ENCODE measurements around the gene CRYZL1.
A peak's percentile ranks its signal among the peaks of the same experiment; 100 is the strongest.
"Not testable (repeated sequence)": the region's sequence is repeated elsewhere in the genome, so short reads cannot be mapped to it uniquely, and the experiment has no call there.

Gene CRYZL1

DNA sequence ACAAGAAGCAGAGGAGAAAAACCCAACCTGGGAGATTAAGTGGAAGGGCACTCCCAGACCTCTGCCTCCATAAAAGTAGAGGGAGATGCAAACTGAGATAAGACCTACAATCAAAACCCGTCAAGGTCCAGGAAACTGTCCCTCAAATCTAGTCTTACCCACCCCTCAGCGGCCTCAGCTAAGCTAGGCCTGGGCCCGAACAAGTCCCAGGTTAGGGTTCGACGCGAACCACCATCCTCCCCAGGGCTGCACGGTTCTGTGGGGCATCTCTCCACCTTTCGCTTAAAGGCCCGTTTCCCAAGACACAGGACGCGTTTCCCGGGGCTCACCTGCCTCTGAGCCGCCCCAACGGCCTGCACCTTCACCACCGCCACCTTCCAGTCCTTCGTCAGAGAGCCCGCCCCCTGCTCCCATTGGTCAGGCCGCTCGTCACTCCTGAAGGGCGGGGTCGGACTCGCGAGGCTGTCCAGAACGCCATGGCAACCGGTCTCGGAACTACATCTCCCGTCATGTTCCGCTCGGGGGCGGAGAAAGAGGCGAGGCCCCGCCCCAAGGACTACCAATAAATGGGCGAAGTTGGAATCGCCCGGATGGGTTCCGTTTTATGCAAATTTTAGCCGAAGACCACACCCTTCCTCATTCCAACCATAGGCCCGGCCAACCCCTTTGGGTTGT is at the start of gene CRYZL1:
Gene CRYZL1, minus strand, starts transcription at position 390 of the 675 bp plus-strand sequence. CDS start 10,190 bp downstream, outside the sequence.
- peak; percentile 100 for DNase-seq

DNA sequence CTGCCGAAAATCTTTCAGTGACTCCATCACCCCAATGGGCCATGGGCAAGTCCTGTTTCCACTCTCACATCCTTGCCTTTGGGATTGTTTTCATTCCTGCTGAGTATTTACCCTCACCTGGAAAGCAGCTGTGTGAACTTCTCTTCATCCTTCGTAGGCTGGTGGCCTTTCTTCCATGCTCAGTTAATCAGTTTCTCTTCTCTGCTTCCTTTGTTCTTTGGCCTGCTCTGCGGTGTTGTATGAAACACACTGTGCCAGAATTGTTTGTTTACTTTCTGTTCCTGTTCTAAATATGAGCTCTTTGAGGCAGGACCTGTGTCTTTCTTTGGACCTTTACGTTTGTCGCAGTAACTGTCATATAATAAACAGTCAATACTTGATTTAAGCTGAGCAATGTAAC is 49.3 kb upstream of the CRYZL1 start:
- DNase-seq = no peak

DNA sequence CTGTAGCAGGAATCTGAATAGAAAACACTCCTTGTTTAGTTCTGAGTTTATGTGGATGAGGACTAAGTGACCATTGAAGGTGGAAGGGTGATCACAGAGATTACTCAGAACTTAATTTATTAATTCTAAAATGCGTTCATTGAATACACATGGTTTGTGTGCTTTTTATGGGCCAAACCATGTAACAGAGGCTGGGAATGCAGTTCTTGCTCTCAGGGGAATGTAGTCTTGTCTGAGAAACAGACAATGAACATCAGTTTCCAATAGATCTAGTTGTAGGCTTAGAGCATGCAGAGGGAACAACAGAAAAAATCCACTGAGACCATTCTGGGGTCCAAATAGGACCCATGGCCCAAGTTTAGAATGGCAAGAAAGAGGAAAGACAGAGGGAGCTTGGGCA is 46.8 kb upstream of the CRYZL1 start:
- no peak for DNase-seq

DNA sequence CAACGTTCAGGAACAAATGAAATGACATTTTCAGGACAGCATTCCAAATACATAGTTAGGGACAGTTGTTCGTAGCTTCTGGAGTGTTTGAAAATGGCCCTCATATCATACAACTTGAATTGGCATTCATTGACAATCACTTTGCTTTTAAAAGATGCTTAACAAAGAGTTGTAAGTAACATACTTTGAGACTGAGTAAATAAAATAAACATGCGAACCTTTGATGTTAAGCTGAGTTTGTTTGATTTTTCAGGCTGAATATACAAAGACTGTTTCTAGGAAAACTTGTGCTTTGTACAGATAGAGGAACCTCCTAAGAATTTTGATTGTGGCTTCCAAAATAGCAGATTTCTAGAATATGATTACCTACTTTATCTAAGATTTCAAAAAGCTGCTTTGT is 46.1 kb upstream of the CRYZL1 start:
- no peak for DNase-seq

DNA sequence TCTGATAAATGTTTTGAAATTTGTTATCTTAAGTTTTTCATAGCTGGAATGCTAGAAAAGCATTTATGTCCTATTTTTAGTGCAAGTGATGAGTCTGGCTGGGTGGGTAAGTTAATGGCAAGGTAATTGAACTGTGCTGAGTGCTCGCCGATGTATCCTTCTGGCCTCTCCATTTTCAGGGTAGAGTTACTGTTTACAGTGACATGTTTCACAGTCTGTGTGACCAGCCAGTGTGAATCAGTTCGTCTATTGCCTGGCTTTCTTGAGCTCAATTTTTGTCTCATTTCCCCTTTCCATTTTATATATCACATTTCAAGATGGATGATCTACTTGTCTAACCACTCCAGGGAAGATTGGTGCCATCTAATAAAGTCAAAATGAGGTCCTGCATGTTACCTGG is 44.8 kb upstream of the CRYZL1 start:
- peak in 2 of 3 experiments; percentile 41 to 67 for DNase-seq

DNA sequence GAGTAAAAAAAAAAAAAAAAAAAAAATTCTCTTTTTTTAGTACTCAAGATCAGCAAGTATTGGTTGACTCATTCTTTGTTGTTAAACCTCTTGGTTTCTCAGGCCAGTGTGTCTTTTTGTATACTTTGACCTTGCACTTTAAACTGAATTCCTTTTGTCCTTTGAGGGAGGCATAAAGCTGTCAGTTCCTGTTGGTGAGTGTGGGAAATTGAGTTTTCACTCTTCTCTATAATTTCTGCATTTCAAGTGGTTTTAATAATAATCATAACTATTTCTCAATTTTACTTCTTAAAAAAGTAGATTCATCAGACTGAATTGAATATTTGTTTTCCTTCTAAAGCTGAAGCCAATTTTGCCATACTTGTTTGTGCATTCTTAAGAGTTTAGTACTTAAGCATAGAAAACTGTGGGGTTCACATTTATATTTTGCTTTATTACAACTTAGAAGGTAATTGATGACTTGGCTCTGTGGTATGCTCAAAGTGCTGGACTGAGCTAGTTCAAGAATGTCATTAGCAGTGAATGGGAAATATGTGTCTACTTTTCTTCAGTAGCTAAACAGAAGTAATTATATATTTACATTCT is 44.2 kb upstream of the CRYZL1 start:
- DNase-seq = no peak

DNA sequence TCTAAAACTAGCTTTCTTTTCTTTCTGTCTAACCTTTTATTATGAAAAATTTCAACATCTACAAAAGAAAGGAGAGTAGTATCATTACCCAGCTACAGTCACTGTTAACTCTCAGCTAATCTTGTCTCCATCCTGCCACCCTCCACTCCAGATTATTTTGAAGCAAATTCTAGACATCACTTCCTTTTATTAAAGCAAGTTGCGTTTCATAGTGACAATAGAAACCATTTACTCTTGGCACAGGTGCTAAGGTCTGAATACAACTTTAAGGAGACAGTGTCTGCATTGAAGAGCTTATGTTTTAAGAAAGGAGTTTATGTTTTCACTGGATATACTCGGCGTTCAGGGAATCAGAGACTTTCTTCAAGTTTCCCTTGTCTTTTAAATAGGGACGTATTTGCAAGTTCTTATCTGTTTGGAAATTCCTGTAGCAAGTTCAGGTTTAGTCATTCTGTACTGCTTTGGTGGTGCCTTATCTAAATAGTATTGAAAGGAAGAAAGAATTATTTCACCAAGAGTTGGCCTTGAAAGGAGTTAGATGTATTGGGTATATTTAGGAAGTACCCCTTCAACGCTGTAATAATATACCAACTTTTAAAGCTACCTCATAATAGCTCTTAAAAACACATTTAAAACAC is 43.5 kb upstream of the CRYZL1 start:
- no peak for DNase-seq

DNA sequence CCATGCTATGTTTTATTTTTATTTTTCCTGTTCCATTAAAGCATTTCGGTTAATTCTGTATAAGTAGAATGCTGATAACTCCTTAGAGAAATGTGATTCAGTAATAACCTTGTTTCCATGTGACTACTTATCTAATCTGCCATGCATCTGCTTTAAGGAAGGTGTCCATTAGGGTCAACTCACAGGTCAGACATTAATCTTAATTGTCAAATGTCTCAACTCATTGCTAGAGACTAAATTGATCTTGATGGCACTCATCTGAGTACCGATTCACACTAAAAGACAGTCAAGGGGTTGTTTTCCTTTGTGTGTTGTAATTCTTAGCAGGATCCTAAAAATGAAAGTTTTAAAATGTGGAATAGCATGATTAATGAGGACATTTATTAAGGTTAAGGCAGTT is 42.5 kb upstream of the CRYZL1 start:
- DNase-seq = peak in 1 of 3 experiments; percentile 51

DNA sequence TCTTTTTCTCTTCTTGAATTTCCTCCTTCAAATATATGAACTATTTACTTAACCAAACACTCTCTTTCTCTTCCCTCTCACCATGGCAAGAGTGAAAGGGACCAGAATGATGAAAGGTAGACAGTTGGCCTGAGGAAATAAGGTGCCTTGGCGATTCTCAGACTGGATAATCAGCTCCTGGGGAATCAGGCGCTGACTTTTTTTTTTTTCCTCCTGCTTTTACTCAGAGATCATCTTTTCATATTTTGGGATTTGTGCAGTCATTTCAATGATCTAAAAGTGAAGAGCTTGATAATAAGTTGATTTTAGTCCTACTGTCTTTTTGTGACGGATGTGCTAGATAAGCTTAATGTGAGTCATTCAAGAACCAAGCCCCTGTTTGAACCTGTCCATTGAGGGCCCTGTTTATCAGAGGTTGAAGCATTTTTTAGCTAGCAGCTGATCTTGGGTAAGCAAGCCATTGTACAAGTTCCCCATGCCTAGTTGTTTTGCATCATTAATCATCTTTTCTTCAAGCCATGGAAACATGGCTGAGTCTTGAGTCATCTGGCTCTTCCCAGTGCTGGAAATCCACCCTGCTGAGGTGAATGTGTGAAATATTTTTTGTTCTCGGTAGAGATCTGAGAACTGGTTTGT is 41.6 kb upstream of the CRYZL1 start:
- DNase-seq = peak in 1 of 3 experiments; percentile 15

DNA sequence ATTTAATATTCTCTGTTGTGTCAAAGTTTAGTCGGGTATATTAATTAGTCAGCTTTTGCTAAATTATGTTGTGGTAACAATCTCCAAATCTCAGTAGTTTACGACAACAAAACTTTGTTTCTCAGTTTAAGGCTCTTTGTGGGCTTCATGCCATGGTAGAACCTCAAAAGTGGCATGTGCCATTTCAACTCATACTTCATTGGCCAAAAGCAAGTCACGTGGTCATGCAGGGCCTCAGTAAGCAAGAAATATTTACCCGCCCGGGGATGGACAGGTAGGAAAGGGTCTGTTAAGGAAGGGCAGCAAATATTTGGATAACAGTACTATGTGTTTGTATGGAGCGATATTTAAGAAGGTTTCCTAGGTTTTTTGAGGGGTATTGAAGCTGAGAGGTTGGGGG is 39.3 kb upstream of the CRYZL1 start:
- no peak for DNase-seq

DNA sequence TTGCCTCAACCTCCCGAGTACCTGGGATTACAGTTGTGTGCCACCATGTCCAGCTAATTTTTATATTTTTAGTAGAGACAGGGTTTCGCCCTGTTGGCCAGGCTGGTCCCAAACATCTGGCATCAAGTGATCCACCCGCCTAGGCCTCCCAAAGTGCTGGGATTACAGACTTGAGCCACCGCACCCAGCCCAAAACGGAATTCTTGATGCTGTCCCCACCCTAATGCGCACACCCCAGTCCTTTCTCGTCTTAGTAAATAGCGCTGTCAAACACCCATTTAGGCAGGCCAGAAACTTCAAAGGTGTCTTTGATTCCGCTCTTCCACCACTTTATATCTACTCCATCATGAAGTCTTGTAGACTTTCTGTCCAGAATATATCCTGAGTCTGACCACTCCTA is 35.9 kb upstream of the CRYZL1 start:
- no peak for DNase-seq

DNA sequence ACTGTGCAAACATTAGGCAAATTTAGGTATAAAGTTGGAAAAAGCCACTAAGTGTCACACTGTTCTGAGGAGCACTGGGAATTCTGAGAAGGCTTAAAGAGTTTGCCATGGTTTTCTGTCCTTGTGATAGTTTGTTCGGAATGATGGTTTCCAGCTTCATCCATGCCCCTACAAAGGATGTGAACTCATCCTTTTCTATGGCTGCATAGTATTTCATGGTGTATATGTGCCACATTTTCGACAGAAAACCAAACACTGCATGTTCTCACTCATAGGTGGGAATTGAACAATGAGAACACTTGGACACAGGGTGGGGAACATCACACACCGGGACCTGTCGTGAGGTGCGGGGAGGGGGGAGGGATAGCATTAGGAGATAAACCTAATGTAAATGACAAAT is 35.1 kb upstream of the CRYZL1 start:
- DNase-seq = not testable (repeated sequence)

DNA sequence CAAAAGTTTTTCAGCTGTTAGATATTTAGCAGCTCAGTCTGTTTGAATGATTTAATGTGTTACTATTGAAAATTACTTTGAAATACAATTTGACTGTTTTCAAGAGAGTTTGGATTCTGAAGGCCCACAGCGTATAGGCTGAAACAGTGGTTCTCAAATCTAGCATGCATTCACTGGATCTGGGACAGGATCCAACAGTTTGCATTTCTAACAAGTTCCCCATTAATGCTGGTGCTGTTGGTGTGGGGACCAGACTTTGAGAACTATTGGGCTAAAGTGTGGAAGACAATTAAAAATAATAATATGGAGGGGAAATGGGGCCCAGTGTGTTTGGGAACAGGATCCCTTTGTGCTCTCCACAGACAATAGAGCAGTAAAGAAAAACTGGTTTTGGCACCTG is 32.7 kb upstream of the CRYZL1 start:
- no peak for DNase-seq

DNA sequence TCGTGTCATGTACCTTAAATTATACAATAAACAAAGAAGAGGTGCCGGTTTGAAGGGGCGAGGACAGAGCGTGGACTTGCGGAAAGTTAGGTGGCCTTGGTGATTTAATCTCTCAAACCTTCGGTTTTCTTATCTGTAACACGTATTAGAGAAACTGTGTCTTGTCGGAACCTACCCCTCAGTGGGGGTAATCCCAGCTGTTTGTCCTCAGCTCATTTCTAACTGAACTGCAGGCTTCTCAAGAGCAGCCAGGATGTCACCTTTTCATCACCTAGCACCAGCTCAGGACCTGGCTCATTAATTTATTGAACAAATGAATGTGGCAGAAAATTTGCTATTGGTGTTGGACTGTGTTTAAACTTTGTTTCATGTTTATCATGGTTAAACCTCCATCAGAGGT is 31.9 kb upstream of the CRYZL1 start:
- no peak for DNase-seq

DNA sequence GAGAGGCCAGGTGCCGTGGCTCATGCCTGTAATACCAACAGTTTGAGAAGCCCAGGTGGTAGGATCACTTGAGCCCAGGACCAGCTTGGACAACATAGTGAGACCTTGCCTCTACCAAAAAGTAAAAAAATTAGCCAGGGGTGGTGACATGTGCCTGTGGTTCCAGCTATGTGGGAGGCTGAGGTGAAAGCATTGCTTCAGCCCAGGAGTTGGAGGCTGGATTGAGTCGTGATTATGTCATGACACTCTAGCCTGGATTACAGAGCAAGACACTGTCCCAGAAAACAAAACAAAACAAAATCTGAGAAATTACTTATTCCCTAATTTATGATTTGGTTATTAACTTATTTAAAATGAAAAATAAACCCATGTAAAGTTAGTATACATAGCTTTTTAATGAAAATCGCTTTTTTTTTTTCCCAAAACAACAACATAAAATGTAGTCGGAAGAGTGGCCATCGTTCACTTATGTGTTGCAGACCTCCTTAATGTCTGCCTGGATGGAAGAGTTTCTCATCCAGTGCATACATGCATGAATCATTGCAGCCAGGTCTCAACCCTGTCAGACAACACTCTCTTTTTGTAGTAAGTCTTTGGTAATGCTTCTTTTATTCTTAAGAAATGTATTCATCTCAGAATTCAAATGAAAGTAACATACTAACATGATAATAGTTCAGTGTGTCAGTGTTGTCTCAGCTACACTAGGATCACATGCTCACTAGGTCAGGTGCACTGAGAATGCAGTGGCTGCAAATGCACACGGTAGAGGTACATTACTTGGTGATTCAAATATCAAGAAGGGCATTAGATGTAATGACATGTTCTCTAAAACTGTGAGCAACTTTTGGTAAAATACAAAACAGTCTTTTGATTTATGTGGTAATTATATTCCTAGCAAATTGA is 28.8 kb upstream of the CRYZL1 start:
- DNase-seq = no peak

DNA sequence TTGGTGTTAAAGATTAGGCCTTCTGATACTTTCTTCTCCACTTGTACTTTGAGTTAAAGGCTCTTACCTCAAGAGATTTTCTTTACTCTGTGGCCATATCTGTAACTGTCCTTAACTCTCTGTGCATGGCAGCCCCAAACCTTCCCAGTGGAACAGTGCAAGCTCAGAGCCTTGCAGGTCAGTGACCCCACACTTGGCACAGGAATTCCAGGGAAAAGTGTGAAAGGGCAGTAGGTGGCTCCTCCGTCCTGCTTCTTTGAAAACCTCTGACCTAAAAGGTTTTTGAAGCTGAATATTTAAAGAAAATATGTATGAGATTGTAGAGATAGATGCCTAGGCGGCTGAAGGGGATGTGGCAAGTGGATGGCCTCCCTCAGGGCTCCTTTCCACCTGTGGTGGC is 27.1 kb upstream of the CRYZL1 start:
- DNase-seq = no peak

DNA sequence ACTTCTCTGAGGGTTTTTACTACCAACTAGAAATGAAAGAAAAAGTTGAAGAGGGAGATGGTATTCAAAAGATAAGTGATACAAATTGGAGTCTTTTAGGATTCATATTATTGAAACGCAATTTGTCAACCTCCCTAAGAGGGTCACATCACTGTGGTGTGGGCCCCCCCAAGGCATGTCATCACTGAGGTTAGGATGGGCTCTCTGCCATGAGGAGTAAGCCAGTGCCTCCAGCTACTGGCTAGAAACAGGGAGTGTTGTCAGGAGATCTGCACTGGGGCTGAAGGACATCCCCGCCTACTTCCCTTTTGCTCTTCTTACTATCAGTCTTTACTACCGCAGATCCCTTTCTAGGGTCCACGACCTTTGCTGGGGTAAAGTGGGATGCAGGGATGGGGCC is 26.6 kb upstream of the CRYZL1 start:
- no peak for DNase-seq

DNA sequence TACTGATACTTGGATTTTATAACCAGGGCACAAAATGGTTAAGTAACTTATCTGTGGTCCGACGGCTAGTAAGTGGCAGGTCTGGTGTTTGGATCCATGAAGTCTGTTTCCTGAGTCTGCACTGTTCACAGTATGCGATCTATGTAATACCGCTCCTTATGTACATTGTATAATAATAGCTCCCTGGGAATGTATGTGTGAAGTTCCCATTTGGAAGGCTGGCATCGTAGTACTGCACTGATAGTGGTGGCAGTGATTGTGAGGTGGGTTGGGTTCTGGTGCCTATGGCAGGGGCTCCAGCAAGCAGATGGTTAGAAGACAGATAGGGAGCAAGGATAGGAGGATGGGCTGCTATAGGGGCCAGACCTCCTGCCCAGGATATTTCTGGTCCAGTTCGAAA is 26.1 kb upstream of the CRYZL1 start:
- DNase-seq = peak in 1 of 3 experiments; percentile 13

DNA sequence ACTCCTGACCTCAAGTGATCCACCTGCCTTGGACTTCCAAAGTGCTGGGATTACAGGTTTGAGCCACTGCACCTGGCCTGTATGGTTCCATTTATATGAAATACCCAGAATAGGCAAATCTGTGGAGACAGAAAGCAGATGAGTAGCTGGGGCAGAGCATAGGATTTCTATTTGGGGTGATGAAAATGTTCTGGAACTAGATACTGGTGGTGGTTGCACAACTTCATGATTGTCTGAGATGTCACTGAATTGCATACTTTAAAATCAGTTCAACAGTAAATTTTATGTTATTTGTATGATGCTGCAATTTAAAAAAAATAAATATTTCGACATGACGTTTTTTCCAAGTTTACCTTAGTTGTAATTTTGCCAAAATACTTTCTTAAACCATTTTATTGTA is 24.6 kb upstream of the CRYZL1 start:
- DNase-seq = no peak

DNA sequence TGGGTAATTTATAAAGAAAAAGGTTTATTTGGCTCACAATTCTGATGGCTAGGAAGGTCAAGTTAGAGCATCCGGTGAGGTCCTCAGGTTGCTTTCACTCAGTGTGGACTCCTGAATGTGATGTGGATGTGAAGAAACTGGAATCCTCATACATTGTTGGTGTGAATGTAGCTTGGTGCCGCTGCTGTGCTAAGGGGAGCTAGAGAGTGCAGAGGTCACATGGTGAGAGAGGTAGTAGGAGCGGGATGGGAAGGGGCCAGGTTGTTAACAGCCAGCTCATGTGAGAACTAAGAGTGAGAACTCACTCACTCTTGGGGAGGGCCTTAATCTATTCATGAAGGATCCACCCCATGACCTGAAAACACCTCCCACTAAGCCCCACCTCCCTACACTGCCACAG is 22.6 kb upstream of the CRYZL1 start:
- DNase-seq = no peak

DNA sequence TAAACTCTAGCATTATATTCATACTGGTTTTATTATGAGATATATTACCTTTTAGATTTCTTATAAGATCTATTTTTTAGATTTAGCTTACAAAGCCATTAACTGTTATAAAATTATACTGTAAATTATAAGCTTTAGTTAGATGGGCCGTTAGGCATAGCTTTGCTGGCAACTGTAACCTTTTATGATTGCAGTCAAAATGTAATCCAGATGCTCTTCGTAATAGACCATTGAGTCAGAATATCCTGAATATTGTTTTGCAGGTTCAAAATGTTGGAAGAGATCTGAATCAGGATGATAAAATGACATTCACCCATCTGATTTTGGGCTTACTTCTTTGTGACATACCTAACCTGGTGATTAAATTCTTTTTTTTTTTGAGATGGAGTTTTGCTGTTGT is 21.7 kb upstream of the CRYZL1 start:
- DNase-seq = no peak

DNA sequence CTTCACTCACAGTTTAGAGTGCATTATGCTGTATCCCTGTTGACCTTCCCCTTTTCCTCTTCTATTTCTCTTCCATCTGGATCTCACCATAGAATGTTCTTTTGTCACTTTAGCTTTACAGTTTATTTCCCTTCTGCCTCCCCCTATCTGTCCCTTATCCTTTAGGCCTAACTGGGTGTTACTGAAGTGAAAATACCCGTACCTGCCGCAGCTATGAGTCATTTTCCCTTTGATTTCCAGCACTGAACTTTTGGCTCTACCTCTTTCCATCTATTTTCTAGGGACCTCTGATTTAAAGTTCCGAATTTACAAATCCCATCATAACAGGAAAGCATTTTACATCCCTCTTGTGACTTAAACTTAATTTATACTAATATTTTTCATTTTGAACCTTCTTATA is 20.5 kb upstream of the CRYZL1 start:
- DNase-seq = no peak

DNA sequence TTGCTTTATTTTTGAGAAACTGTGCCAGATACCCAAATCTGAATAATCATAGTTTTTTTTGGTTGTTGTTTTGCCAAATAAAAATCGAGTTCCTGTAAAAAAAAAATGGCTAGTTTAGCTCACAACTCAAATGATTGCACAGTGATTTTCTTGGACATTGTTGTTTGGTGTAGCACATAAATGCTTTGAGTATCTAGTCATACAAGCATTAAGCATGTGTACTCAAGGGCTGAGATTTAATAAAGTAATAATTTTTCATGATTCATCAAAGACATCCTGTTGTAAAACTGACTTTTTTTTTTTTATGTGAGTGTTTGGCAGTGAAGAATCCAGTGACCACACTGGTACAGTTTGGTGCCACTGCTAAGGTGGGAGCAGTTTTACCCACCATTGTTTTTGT is 19.6 kb upstream of the CRYZL1 start:
- DNase-seq = no peak
